ENCODE results near the gene ZFYVE28.

GRCh38 chr4:2318885-2319284 is 99.6 kb downstream of the ZFYVE28 start:
- TF ChIP-seq POLR2A (IDR thresholded peaks at IDR 0.05; ENCODE audit: low read depth, low read length) (no peak), POLR2AphosphoS5 (IDR thresholded peaks at IDR 0.05; ENCODE audit: low read depth, low read length) (no peak), TAF1 (IDR thresholded peaks at IDR 0.05; ENCODE audit: low read depth, low read length) (no peak), PAX5 (IDR thresholded peaks at IDR 0.05; ENCODE audit: insufficient read depth, low read length, severe bottlenecking) (no peak), SPI1 (IDR thresholded peaks at IDR 0.05; ENCODE audit: low read depth, low read length) (no peak)
